GM21423 (cell line): ENCODE results near the gene MFSD2A.
A peak's percentile ranks its signal among the peaks of the same experiment; 100 is the strongest.
"Not testable (repeated sequence)": the region's sequence is repeated elsewhere in the genome, so short reads cannot be mapped to it uniquely, and the experiment has no call there.

ENCODE experiments used
- ATAC-seq: cut with Tn5 transposase; IDR thresholded peaks from one replicate; pipeline ENCODE4 v1.9.1; 2021; ENCODE audit warnings: mild to moderate bottlenecking, moderate library complexity; ENCODE audit not compliant: unreplicated experiment

Gene MFSD2A

GRCh38 chr1:39996396-39997004 lies 41.6 kb downstream of the MFSD2A start:
- ATAC-seq, result no peak

- no peak for ATAC-seq
These were observed 46.5 kb downstream of the MFSD2A start for GRCh38 chr1:40001456-40001855.

GRCh38 chr1:40003156-40004093 lies 48.5 kb downstream of the MFSD2A start:
- peak; percentile 84 for ATAC-seq

- no peak for ATAC-seq
These were observed 49.9 kb downstream of the MFSD2A start for GRCh38 chr1:40004857-40005256.

GRCh38 chr1:40007481-40008034 lies 52.6 kb downstream of the MFSD2A start:
- ATAC-seq, result not testable (repeated sequence)

GRCh38 chr1:40011198-40011597 lies 56.3 kb downstream of the MFSD2A start:
- no peak for ATAC-seq

GRCh38 chr1:40014253-40014706 lies 59.3 kb downstream of the MFSD2A start:
- no peak for ATAC-seq

GRCh38 chr1:40014812-40015594 lies 60.1 kb downstream of the MFSD2A start:
- ATAC-seq, result no peak

- ATAC-seq, result no peak
These were observed 63.1 kb downstream of the MFSD2A start for GRCh38 chr1:40017951-40018575.
